PFSK-1 (cell line): ENCODE measurements around the gene ZG16B.

Source experiments
- FOXP2 ChIP-seq: optimal IDR thresholded peaks from 2 replicates; pipeline ENCODE3; 2011; ENCODE audit warnings: borderline replicate concordance, control low read depth, inconsistent platforms; ENCODE audit not compliant: insufficient read depth; ENCODE audit errors: extremely low read length, extremely low read depth
- POLR2AphosphoS5 ChIP-seq: IDR thresholded peaks from 2 replicates; pipeline ENCODE4 v1.6.1; 2012; ENCODE audit warnings: low read depth, mild to moderate bottlenecking, control low read depth, low read length, moderate library complexity
- REST ChIP-seq, 2 experiments: IDR thresholded peaks; 2 replicates each; pipeline versions ENCODE4 v1.6.1 to v1.8.0; 2011 to 2012; ENCODE audit warnings: low read depth in 2 of 2, low read length in 2 of 2, control low read depth in 1 of 2, inconsistent platforms in 1 of 2, mild to moderate bottlenecking in 1 of 2, moderate library complexity in 1 of 2; ENCODE audit not compliant: insufficient read depth in 1 of 2
- SIN3A ChIP-seq: IDR thresholded peaks from 2 replicates; pipeline ENCODE4 v1.6.1; 2012; ENCODE audit warnings: mild to moderate bottlenecking, low read length, moderate library complexity, borderline replicate concordance; ENCODE audit not compliant: insufficient read depth
- TAF1 ChIP-seq: IDR thresholded peaks from 2 replicates; pipeline ENCODE4 v1.6.1; 2012; ENCODE audit warnings: low read length, control low read depth, borderline replicate concordance; ENCODE audit not compliant: insufficient read depth

The ZG16B gene

GRCh38 chr16:2874032-2874911, 44.2 kb downstream of the ZG16B start:
- TF ChIP-seq SIN3A (no peak), FOXP2 (no peak), TAF1 (no peak), POLR2AphosphoS5 (no peak), REST (IDR thresholded peaks at IDR 0.05; ENCODE audit: insufficient read depth in 1 of 2, low read depth in 2 of 2, low read length in 2 of 2) (no peak)

- TF ChIP-seq REST (IDR thresholded peaks at IDR 0.05; ENCODE audit: insufficient read depth in 1 of 2, low read depth in 2 of 2, low read length in 2 of 2), result no peak
- peak; percentile 63 for TF ChIP-seq FOXP2
Observed at GRCh38 chr16:2874912-2875362, 44.8 kb downstream of the ZG16B start.

GRCh38 chr16:2879854-2880508, 49.9 kb downstream of the ZG16B start:
- TF ChIP-seq SIN3A (no peak), POLR2AphosphoS5 (no peak), TAF1 (no peak), FOXP2 (no peak), REST (IDR thresholded peaks at IDR 0.05; ENCODE audit: insufficient read depth in 1 of 2, low read depth in 2 of 2, low read length in 2 of 2) (no peak)
